Liver (tissue), 9 donors: Measurements from ENCODE around the gene FAM193A. TPM values are rescaled to one million over a fixed set of nuclear protein-coding genes. Genes with fewer than 3 reads are reported as not detected.

Experiments used
- DNase-seq: peaks from one replicate; pipeline ENCODE4 v3.0.0-alpha.2; 2017; ENCODE audit warnings: low spot score
- H3K27ac ChIP-seq, 2 donors: one replicate each; pipeline ENCODE4 v1.7.0; 2013; ENCODE audit warnings: inconsistent platforms in 2 of 2, low read length in 2 of 2, control low read depth in 1 of 2, low read depth in 1 of 2, mild to moderate bottlenecking in 1 of 2
- H3K27me3 ChIP-seq, 4 donors: one replicate each; pipeline versions ENCODE4 v1.6.1 to v1.7.0; 2013; ENCODE audit warnings: low read length in 3 of 4, inconsistent platforms in 1 of 4, mild to moderate bottlenecking in 1 of 4, moderate library complexity in 1 of 4; ENCODE audit not compliant: control insufficient read depth in 4 of 4, insufficient read depth in 4 of 4
- H3K36me3 ChIP-seq, 4 donors: one replicate each; pipeline versions ENCODE4 v1.6.1 to v1.7.0; 2013; ENCODE audit warnings: low read length in 3 of 4, mild to moderate bottlenecking in 3 of 4, low read depth in 1 of 4, moderate library complexity in 1 of 4; ENCODE audit not compliant: control insufficient read depth in 4 of 4, insufficient read depth in 3 of 4
- H3K4me1 ChIP-seq, 4 donors: one replicate each; pipeline versions ENCODE4 v1.6.1 to v1.7.0; 2013; ENCODE audit warnings: low read length in 3 of 4, mild to moderate bottlenecking in 3 of 4, moderate library complexity in 1 of 4; ENCODE audit not compliant: control insufficient read depth in 4 of 4, insufficient read depth in 4 of 4
- H3K4me3 ChIP-seq, 3 donors: one replicate each; pipeline versions ENCODE4 v1.6.1 to v1.7.0; 2013; ENCODE audit warnings: low read length in 3 of 3, control low read depth in 1 of 3, low read depth in 1 of 3, mild to moderate bottlenecking in 1 of 3
- H3K9ac ChIP-seq, 2 donors: one replicate each; pipeline ENCODE4 v1.7.0; 2013; ENCODE audit warnings: low read length in 2 of 2, mild to moderate bottlenecking in 2 of 2, moderate library complexity in 2 of 2, control low read depth in 1 of 2, low read depth in 1 of 2
- H3K9me3 ChIP-seq, 4 donors: one replicate each; pipeline versions ENCODE4 v1.6.1 to v1.7.0; 2013; ENCODE audit warnings: low read length in 3 of 4; ENCODE audit not compliant: control insufficient read depth in 4 of 4
- ATF3 ChIP-seq: IDR thresholded peaks from 2 replicates; pipeline ENCODE4 v1.6.1; 2016; ENCODE audit warnings: antibody characterized with exemption
- CTCF ChIP-seq: fragments of 150-350 bp; IDR thresholded peaks from 2 replicates; pipeline ENCODE4 v1.5.1; 2017; ENCODE audit warnings: improper control_type of control experiment, low read depth, low read length; ENCODE audit not compliant: missing input control
- GABPA ChIP-seq, 2 donors: IDR thresholded peaks in 1 of 2; conservative IDR thresholded peaks in 1 of 2; 2 replicates each; pipeline ENCODE4 v1.6.1; 2016; ENCODE audit warnings: antibody characterized with exemption in 2 of 2, mild to moderate bottlenecking in 1 of 2, moderate library complexity in 1 of 2
- HNF4A ChIP-seq, 2 donors: conservative IDR thresholded peaks; 2 replicates each; pipeline ENCODE4 v1.6.1; 2016; ENCODE audit warnings: antibody characterized with exemption in 2 of 2, mild to moderate bottlenecking in 2 of 2
- HNF4G ChIP-seq: IDR thresholded peaks from 2 replicates; pipeline ENCODE4 v1.6.1; 2016; ENCODE audit warnings: antibody characterized with exemption
- JUND ChIP-seq, 2 donors: IDR thresholded peaks; 2 replicates each; pipeline ENCODE4 v1.6.1; 2016; ENCODE audit warnings: antibody characterized with exemption in 2 of 2
- RAD21 ChIP-seq, 2 donors: IDR thresholded peaks; 2 replicates each; pipeline ENCODE4 v1.6.1; 2016; ENCODE audit warnings: antibody characterized with exemption in 2 of 2, mild to moderate bottlenecking in 2 of 2
- REST ChIP-seq: IDR thresholded peaks from 2 replicates; pipeline ENCODE4 v1.6.1; 2016; ENCODE audit warnings: antibody characterized with exemption, mild to moderate bottlenecking
- RXRA ChIP-seq, 2 donors: IDR thresholded peaks; 2 replicates each; pipeline ENCODE4 v1.6.1; 2017 to 2018; ENCODE audit warnings: antibody characterized with exemption in 2 of 2, mild to moderate bottlenecking in 1 of 2
- SP1 ChIP-seq: IDR thresholded peaks from 2 replicates; pipeline ENCODE4 v1.6.1; 2018; ENCODE audit warnings: antibody characterized with exemption, mild to moderate bottlenecking
- YY1 ChIP-seq: IDR thresholded peaks from 2 replicates; pipeline ENCODE4 v1.6.1; 2016; ENCODE audit warnings: antibody characterized with exemption, mild to moderate bottlenecking
- ZBTB33 ChIP-seq: IDR thresholded peaks from 2 replicates; pipeline ENCODE4 v1.6.1; 2016; ENCODE audit warnings: antibody characterized with exemption
- WGBS: extraction: QIAGEN DNeasy Blood & Tissue Kit; methylation state at CpG from one replicate; pipeline ENCODE4 v1.1.7; 2013; 5-methylcytosine and 5-hydroxymethylcytosine counted together
- polyA plus RNA-seq, 2 donors: library from polyadenylated mRNA; stranded (reverse) in 1 of 2; unstranded in 1 of 2; fragments of 200-250 nt in 1 of 2; fragments of >200 nt in 1 of 2; fragmentation: Nextera tagmentation in 1 of 2; extraction: Ambion mirVana in 1 of 2; gene quantifications; one replicate each; pipeline versions ENCODE4 v1.2.1 to v1.2.3, GENCODE V29; 2013 to 2015
- total RNA-seq, 2 donors: library from RNA; depleted of rRNA; stranded (reverse); fragments of >200 nt; gene quantifications; one replicate each; pipeline ENCODE4 v1.2.3, GENCODE V29; 2014
- TF ChIP-seq, protein P1 (sequence below): IDR thresholded peaks from 2 replicates; pipeline ENCODE4 v1.6.1; 2016; ENCODE audit warnings: antibody characterized with exemption
- donor health status: healthy.
- donor health status: healthy.
- donor health status: healthy.
- donor health status: healthy.
- donor health status: healthy.

FAM193A gene
- total and polyA plus RNA-seq, 4 donors: 3.9 to 10.2 (median 7.0) TPM

GRCh38 chr4:2607822-2608221, 71.4 kb downstream of the FAM193A start (continued):
- TF ChIP-seq RXRA (IDR thresholded peaks at IDR 0.05) (no peak), HNF4A (conservative IDR thresholded peaks at IDR 0.05) (no peak), HNF4G (no peak)
- TF ChIP-seq, protein P1, sequence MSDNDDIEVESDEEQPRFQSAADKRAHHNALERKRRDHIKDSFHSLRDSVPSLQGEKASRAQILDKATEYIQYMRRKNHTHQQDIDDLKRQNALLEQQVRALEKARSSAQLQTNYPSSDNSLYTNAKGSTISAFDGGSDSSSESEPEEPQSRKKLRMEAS: no peak

GRCh38 chr4:2608291-2608690, 71.8 kb downstream of the FAM193A start:
- 94% methylated on average over 7 of the region's 7 CpGs for WGBS
- DNase-seq: no peak
- H3K27me3 ChIP-seq: no peaks in the 10 kb centered on the region
- TF ChIP-seq RXRA (IDR thresholded peaks at IDR 0.05) (no peak), CTCF (no peak), JUND (IDR thresholded peaks at IDR 0.05) (no peak), ATF3 (no peak), GABPA (IDR thresholded peaks at IDR 0.05 in 1 of 2, conservative IDR thresholded peaks at IDR 0.05 in 1 of 2) (no peak), RAD21 (IDR thresholded peaks at IDR 0.05) (no peak), YY1 (no peak), SP1 (no peak), HNF4A (conservative IDR thresholded peaks at IDR 0.05) (no peak), REST (no peak), ZBTB33 (no peak)
- TF ChIP-seq, protein P1: no peak
- H3K4me1 ChIP-seq: peaks cover 0 to 1% (median 0%) of the 10 kb centered on the region in 4 donors
- no peak overlapping the region for H3K27ac ChIP-seq
- H3K4me3 ChIP-seq: no peak overlapping the region
- H3K9ac ChIP-seq: no peak overlapping the region
- no peaks in the 10 kb centered on the region for H3K36me3 ChIP-seq
- H3K9me3 ChIP-seq: no peaks in the 10 kb centered on the region
